Measurements from ENCODE around the gene RXFP2.

DNA sequence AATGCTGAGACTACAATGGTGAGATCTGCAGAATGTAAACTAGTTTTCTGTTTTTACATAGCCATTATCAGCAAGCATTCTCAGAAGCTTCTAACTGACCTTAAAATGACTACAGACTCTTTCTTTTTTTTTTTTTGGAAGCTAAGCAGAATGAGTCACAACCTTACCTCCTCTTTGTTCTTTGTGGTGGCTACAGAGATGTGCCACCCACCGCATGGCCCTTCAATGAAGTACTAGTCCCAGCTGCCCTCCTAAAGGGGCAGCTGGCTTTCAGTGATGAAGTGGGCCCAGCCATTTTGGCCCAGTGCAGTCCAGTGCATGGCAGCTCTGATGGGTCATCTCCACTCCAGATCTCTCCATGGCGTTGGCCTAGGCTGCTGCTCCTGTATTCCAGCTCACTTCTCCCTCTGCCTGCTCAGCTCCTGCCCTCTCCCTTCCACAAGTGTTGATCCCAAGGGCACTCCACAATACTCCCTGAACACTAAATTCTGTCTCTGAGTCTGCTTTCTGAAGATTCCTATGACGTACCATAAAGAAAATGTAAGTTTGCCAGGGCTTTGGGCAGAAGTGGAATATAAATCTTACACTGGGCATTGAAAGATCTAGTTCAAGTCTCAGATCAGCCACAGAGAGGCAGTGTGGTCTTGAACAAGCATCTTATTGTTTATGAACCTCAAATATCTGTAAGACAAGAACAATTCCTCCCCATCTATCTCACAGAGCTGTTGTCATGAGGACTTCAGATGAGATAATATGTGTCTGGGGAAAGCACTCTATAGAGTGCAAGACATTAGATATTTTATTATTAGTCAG lies 85.6 kb downstream of the RXFP2 start:
- TF ChIP-seq, protein P1, sequence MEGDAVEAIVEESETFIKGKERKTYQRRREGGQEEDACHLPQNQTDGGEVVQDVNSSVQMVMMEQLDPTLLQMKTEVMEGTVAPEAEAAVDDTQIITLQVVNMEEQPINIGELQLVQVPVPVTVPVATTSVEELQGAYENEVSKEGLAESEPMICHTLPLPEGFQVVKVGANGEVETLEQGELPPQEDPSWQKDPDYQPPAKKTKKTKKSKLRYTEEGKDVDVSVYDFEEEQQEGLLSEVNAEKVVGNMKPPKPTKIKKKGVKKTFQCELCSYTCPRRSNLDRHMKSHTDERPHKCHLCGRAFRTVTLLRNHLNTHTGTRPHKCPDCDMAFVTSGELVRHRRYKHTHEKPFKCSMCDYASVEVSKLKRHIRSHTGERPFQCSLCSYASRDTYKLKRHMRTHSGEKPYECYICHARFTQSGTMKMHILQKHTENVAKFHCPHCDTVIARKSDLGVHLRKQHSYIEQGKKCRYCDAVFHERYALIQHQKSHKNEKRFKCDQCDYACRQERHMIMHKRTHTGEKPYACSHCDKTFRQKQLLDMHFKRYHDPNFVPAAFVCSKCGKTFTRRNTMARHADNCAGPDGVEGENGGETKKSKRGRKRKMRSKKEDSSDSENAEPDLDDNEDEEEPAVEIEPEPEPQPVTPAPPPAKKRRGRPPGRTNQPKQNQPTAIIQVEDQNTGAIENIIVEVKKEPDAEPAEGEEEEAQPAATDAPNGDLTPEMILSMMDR (IDR thresholded peaks at IDR 0.05): peak in 1 of 6 experiments; percentile 13
- TF ChIP-seq POLR2A (IDR thresholded peaks at IDR 0.05): no peak
